HG03060 (cell line): ENCODE data around the gene PRIM1.

Experiments used
- ATAC-seq: cut with Tn5 transposase; IDR thresholded peaks from one replicate; pipeline ENCODE4 v1.9.1; 2021; ENCODE audit warnings: low read depth, moderate number of reproducible peaks; ENCODE audit not compliant: unreplicated experiment

The PRIM1 gene

DNA sequence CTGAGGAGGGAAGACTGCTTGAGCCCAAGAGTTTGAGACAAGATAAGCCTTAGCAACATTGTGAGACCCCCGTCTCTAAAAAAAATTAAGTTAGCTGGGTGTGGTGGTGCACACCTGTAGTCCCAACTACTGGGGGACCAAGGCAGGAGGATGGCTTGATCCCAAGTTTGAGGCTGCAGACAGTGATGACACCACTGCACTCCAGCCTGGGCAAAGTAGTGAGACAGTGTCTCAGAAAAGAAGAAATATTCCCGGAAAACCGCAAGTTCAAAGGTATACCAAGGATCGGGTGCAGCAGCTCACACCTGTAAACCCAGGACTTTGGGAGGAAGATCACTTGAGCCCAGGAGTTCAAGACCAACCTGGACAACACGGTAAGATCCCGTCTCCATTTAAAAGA lies 69.8 kb downstream of the PRIM1 start:
- ATAC-seq, result no peak
